Measurements from ENCODE around the gene EPHB1.

EPHB1 gene

GRCh38 chr3:135133905-135134683 lies 339.0 kb downstream of the EPHB1 start:
- H3K9me3 Mint-ChIP-seq, result no peaks in the 10 kb centered on the region
- H3K36me3 Mint-ChIP-seq, result no peaks in the 10 kb centered on the region
- H3K4me3 Mint-ChIP-seq, result no peak overlapping the region
- no peak overlapping the region for H3K27ac Mint-ChIP-seq
- no peaks in the 10 kb centered on the region for H3K4me1 Mint-ChIP-seq
- H3K27me3 Mint-ChIP-seq, result no peaks in the 10 kb centered on the region

GRCh38 chr3:135134684-135135075 lies 339.6 kb downstream of the EPHB1 start:
- Mint-ChIP-seq H3K4me1 (no peaks in the 10 kb centered on the region), H3K27ac (no peak overlapping the region), H3K27me3 (no peaks in the 10 kb centered on the region), H3K9me3 (no peaks in the 10 kb centered on the region), H3K36me3 (no peaks in the 10 kb centered on the region), H3K4me3 (no peak overlapping the region)

- no peaks in the 10 kb centered on the region for H3K4me1 Mint-ChIP-seq
- H3K4me3 Mint-ChIP-seq, result no peak overlapping the region
- no peak overlapping the region for H3K27ac Mint-ChIP-seq
- H3K36me3 Mint-ChIP-seq, result no peaks in the 10 kb centered on the region
- H3K27me3 Mint-ChIP-seq, result no peaks in the 10 kb centered on the region
- no peaks in the 10 kb centered on the region for H3K9me3 Mint-ChIP-seq
Observed at GRCh38 chr3:135135445-135135844, 340.4 kb downstream of the EPHB1 start.

GRCh38 chr3:135136361-135137100 lies 341.5 kb downstream of the EPHB1 start:
- Mint-ChIP-seq H3K9me3 (no peaks in the 10 kb centered on the region), H3K36me3 (no peaks in the 10 kb centered on the region), H3K27me3 (no peaks in the 10 kb centered on the region), H3K4me3 (no peak overlapping the region), H3K4me1 (no peaks in the 10 kb centered on the region), H3K27ac (no peak overlapping the region)

- Mint-ChIP-seq H3K27ac (no peak overlapping the region), H3K9me3 (no peaks in the 10 kb centered on the region), H3K27me3 (no peaks in the 10 kb centered on the region), H3K4me1 (no peaks in the 10 kb centered on the region), H3K4me3 (no peak overlapping the region), H3K36me3 (no peaks in the 10 kb centered on the region)
Observed at GRCh38 chr3:135137296-135137695, 342.2 kb downstream of the EPHB1 start.

GRCh38 chr3:135138776-135139175 lies 343.7 kb downstream of the EPHB1 start:
- Mint-ChIP-seq H3K9me3 (no peaks in the 10 kb centered on the region), H3K27me3 (no peaks in the 10 kb centered on the region), H3K36me3 (no peaks in the 10 kb centered on the region), H3K4me1 (no peaks in the 10 kb centered on the region), H3K4me3 (no peak overlapping the region), H3K27ac (no peak overlapping the region)

GRCh38 chr3:135140591-135140990 lies 345.5 kb downstream of the EPHB1 start:
- Mint-ChIP-seq H3K4me1 (no peaks in the 10 kb centered on the region), H3K4me3 (no peak overlapping the region), H3K27me3 (no peaks in the 10 kb centered on the region), H3K36me3 (no peaks in the 10 kb centered on the region), H3K27ac (no peak overlapping the region), H3K9me3 (no peaks in the 10 kb centered on the region)

GRCh38 chr3:135141160-135141559 lies 346.1 kb downstream of the EPHB1 start:
- H3K27me3 Mint-ChIP-seq, result no peaks in the 10 kb centered on the region

GRCh38 chr3:135141672-135142071 lies 346.6 kb downstream of the EPHB1 start:
- no peak overlapping the region for H3K27ac Mint-ChIP-seq
- no peaks in the 10 kb centered on the region for H3K36me3 Mint-ChIP-seq
- H3K9me3 Mint-ChIP-seq, result no peaks in the 10 kb centered on the region
- no peaks in the 10 kb centered on the region for H3K27me3 Mint-ChIP-seq
- no peak overlapping the region for H3K4me3 Mint-ChIP-seq
- H3K4me1 Mint-ChIP-seq, result no peaks in the 10 kb centered on the region

More at GRCh38 chr3:135141160-135141559, 346.1 kb downstream of the EPHB1 start:
- H3K9me3 Mint-ChIP-seq, result no peaks in the 10 kb centered on the region
- H3K4me1 Mint-ChIP-seq, result no peaks in the 10 kb centered on the region
- H3K27ac Mint-ChIP-seq, result no peak overlapping the region
- no peak overlapping the region for H3K4me3 Mint-ChIP-seq
- no peaks in the 10 kb centered on the region for H3K36me3 Mint-ChIP-seq

- Mint-ChIP-seq H3K27me3 (no peaks in the 10 kb centered on the region), H3K4me1 (no peaks in the 10 kb centered on the region), H3K36me3 (no peaks in the 10 kb centered on the region), H3K4me3 (no peak overlapping the region), H3K27ac (no peak overlapping the region), H3K9me3 (no peaks in the 10 kb centered on the region)
Observed at GRCh38 chr3:135142530-135142929, 347.5 kb downstream of the EPHB1 start.

GRCh38 chr3:135143474-135143873 lies 348.4 kb downstream of the EPHB1 start:
- Mint-ChIP-seq H3K27me3 (no peaks in the 10 kb centered on the region), H3K4me3 (no peak overlapping the region), H3K4me1 (no peaks in the 10 kb centered on the region), H3K27ac (no peak overlapping the region), H3K9me3 (no peaks in the 10 kb centered on the region), H3K36me3 (no peaks in the 10 kb centered on the region)

GRCh38 chr3:135145581-135145980 lies 350.5 kb downstream of the EPHB1 start:
- no peaks in the 10 kb centered on the region for H3K36me3 Mint-ChIP-seq
- no peaks in the 10 kb centered on the region for H3K9me3 Mint-ChIP-seq
- H3K4me1 Mint-ChIP-seq, result no peaks in the 10 kb centered on the region
- H3K27ac Mint-ChIP-seq, result no peak overlapping the region
- no peak overlapping the region for H3K4me3 Mint-ChIP-seq
- H3K27me3 Mint-ChIP-seq, result no peaks in the 10 kb centered on the region

GRCh38 chr3:135147657-135148056 lies 352.6 kb downstream of the EPHB1 start:
- Mint-ChIP-seq H3K9me3 (no peaks in the 10 kb centered on the region), H3K36me3 (no peaks in the 10 kb centered on the region), H3K27me3 (peaks cover 2% of the 10 kb centered on the region), H3K4me1 (no peaks in the 10 kb centered on the region), H3K4me3 (no peak overlapping the region), H3K27ac (no peak overlapping the region)

- Mint-ChIP-seq H3K27me3 (peaks cover 2% of the 10 kb centered on the region), H3K4me3 (no peak overlapping the region)
Observed at GRCh38 chr3:135148398-135149020, 353.4 kb downstream of the EPHB1 start.

GRCh38 chr3:135149707-135150681 lies 354.9 kb downstream of the EPHB1 start:
- H3K36me3 Mint-ChIP-seq, result no peaks in the 10 kb centered on the region

More at GRCh38 chr3:135148398-135149020, 353.4 kb downstream of the EPHB1 start:
- Mint-ChIP-seq H3K9me3 (no peaks in the 10 kb centered on the region), H3K27ac (no peak overlapping the region), H3K36me3 (no peaks in the 10 kb centered on the region), H3K4me1 (no peaks in the 10 kb centered on the region)

More at GRCh38 chr3:135149707-135150681, 354.9 kb downstream of the EPHB1 start:
- H3K4me1 Mint-ChIP-seq, result no peaks in the 10 kb centered on the region
- no peak overlapping the region for H3K4me3 Mint-ChIP-seq
- no peaks in the 10 kb centered on the region for H3K9me3 Mint-ChIP-seq
- H3K27ac Mint-ChIP-seq, result no peak overlapping the region
- H3K27me3 Mint-ChIP-seq, result peaks cover 5% of the 10 kb centered on the region
